ENCODE measurements around the gene MRPL20.

GRCh38 chr1:1395166-1395565 lies 11.9 kb downstream of the MRPL20 start:
- no peak for TF ChIP-seq TAF1 (IDR thresholded peaks at IDR 0.05; ENCODE audit: low read depth)
- no peak for TF ChIP-seq POLR2AphosphoS5 (IDR thresholded peaks at IDR 0.05)
- no peak for TF ChIP-seq EP300 (conservative IDR thresholded peaks at IDR 0.05; ENCODE audit: poor library complexity, severe bottlenecking)

All from neural cell (in vitro differentiated cells).